GM12878 (cell line): ENCODE results near the gene RPL37. TPM values are rescaled to one million over a fixed set of nuclear protein-coding genes. Genes with fewer than 3 reads are reported as not detected.

ENCODE experiments used
- BACH1 ChIP-seq: fragments of 450-650 bp; IDR thresholded peaks from 2 replicates; pipeline ENCODE4 v1.6.1; 2017; ENCODE audit warnings: mild to moderate bottlenecking, borderline replicate concordance
- BRCA1 ChIP-seq: IDR thresholded peaks from 2 replicates; pipeline ENCODE4 v1.6.1; 2011; ENCODE audit warnings: low read depth, low read length, improper control_type of control experiment
- CBX5 ChIP-seq: sonication (generic); IDR thresholded peaks from 2 replicates; pipeline ENCODE4 v1.6.1; 2016; ENCODE audit warnings: low read depth, moderate library complexity, mild to moderate bottlenecking, inconsistent platforms
- EED ChIP-seq: sonication (generic); IDR thresholded peaks from 2 replicates; pipeline ENCODE4 v1.6.1; 2016; ENCODE audit warnings: antibody characterized with exemption, low read depth
- ETV6 ChIP-seq, 2 experiments: fragments of 450-650 bp in 1 of 2; IDR thresholded peaks in 1 of 2; conservative IDR thresholded peaks in 1 of 2; 2 replicates each; pipeline ENCODE4 v1.6.1; 2014; ENCODE audit warnings: antibody characterized with exemption in 1 of 2, borderline replicate concordance in 1 of 2, low read depth in 1 of 2, mild to moderate bottlenecking in 1 of 2, moderate library complexity in 1 of 2
- HDAC2 ChIP-seq: fragments of 200-600 bp; sonication (generic); IDR thresholded peaks from 2 replicates; pipeline ENCODE4 v1.6.1; 2017
- HDAC6 ChIP-seq: fragments of 200-600 bp; sonication (generic); IDR thresholded peaks from one replicate; pipeline ENCODE4 v1.8.0; 2017; ENCODE audit warnings: antibody characterized with exemption; ENCODE audit not compliant: unreplicated experiment
- MLLT1 ChIP-seq: fragments of 450-650 bp; IDR thresholded peaks from 2 replicates; pipeline ENCODE4 v1.6.1; 2016; ENCODE audit warnings: mild to moderate bottlenecking
- MTA3 ChIP-seq: IDR thresholded peaks from 2 replicates; pipeline ENCODE4 v1.6.1; 2012; ENCODE audit warnings: low read length, inconsistent platforms, borderline replicate concordance
- MXI1 ChIP-seq: fragments of 150-350 bp; IDR thresholded peaks from 2 replicates; pipeline ENCODE4 v1.6.1; 2011; ENCODE audit warnings: low read depth, mild to moderate bottlenecking, inconsistent platforms, low read length, improper control_type of control experiment
- PAX8 ChIP-seq: fragments of 450-650 bp; IDR thresholded peaks from 2 replicates; pipeline ENCODE4 v1.6.1; 2017; ENCODE audit warnings: mild to moderate bottlenecking, moderate library complexity
- PKNOX1 ChIP-seq: fragments of 450-650 bp; IDR thresholded peaks from 2 replicates; pipeline ENCODE4 v1.6.1; 2016; ENCODE audit warnings: mild to moderate bottlenecking
- RELA ChIP-seq: fragments of 450-650 bp; IDR thresholded peaks from 2 replicates; pipeline ENCODE4 v1.8.0; 2014; ENCODE audit warnings: borderline replicate concordance; ENCODE audit not compliant: partially characterized antibody
- SMAD1 ChIP-seq: fragments of 450-650 bp; IDR thresholded peaks from 2 replicates; pipeline ENCODE4 v1.6.1; 2018; ENCODE audit warnings: mild to moderate bottlenecking, low read depth; ENCODE audit not compliant: partially characterized antibody
- SPI1 ChIP-seq: IDR thresholded peaks from 2 replicates; pipeline ENCODE4 v1.6.1; 2011; ENCODE audit warnings: low read depth, mild to moderate bottlenecking, low read length, moderate library complexity, borderline replicate concordance; ENCODE audit not compliant: insufficient read depth
- SREBF2 ChIP-seq: IDR thresholded peaks from 2 replicates; pipeline ENCODE4 v1.6.1; 2012; ENCODE audit warnings: mild to moderate bottlenecking, low read length
- SUPT20H ChIP-seq: IDR thresholded peaks from 2 replicates; pipeline ENCODE4 v1.6.1; 2011; ENCODE audit warnings: low read depth, mild to moderate bottlenecking, low read length, moderate library complexity, borderline replicate concordance; ENCODE audit not compliant: control insufficient read depth
- SUZ12 ChIP-seq: fragments of 200-600 bp; sonication (generic); IDR thresholded peaks from one replicate; pipeline ENCODE4 v1.6.1; 2018; ENCODE audit warnings: antibody characterized with exemption, mild to moderate bottlenecking; ENCODE audit not compliant: unreplicated experiment
- TAF1 ChIP-seq: IDR thresholded peaks from 2 replicates; pipeline ENCODE4 v1.6.1; 2011; ENCODE audit warnings: mild to moderate bottlenecking, low read depth, low read length, borderline replicate concordance
- TARDBP ChIP-seq: IDR thresholded peaks from 2 replicates; pipeline ENCODE4 v1.6.1; 2016; ENCODE audit warnings: borderline replicate concordance
- TCF3 ChIP-seq: IDR thresholded peaks from 2 replicates; pipeline ENCODE4 v1.6.1; 2012; ENCODE audit warnings: low read depth, mild to moderate bottlenecking, low read length, borderline replicate concordance; ENCODE audit not compliant: insufficient read depth
- TCF7 ChIP-seq: IDR thresholded peaks from 2 replicates; pipeline ENCODE4 v1.6.1; 2014; ENCODE audit warnings: antibody characterized with exemption, borderline replicate concordance
- USF1 ChIP-seq: IDR thresholded peaks from 2 replicates; pipeline ENCODE4 v1.6.1; 2011; ENCODE audit warnings: borderline replicate concordance, low read depth, mild to moderate bottlenecking, moderate library complexity, mixed read lengths, low read length; ENCODE audit not compliant: insufficient read depth; ENCODE audit errors: extremely low read length
- WRNIP1 ChIP-seq: IDR thresholded peaks from 2 replicates; pipeline ENCODE4 v1.6.1; 2011; ENCODE audit warnings: low read depth, low read length, improper control_type of control experiment, borderline replicate concordance
- YBX1 ChIP-seq: fragments of 450-650 bp; IDR thresholded peaks from 2 replicates; pipeline ENCODE4 v1.6.1; 2016; ENCODE audit warnings: antibody characterized with exemption
- ZZZ3 ChIP-seq: IDR thresholded peaks from 2 replicates; pipeline ENCODE4 v1.6.1; 2011; ENCODE audit warnings: low read depth; ENCODE audit not compliant: control insufficient read depth, insufficient read length
- polyA plus RNA-seq, 11 experiments: library from polyadenylated mRNA; depleted of rRNA in 4 of 11; unstranded in 6 of 11; stranded (reverse) in 5 of 11; fragments of >200 nt; fragmentation: Nextera tagmentation in 4 of 11; fragmentation: Illumina TruSeq in 1 of 11; extraction: Ambion mirVana in 4 of 11; extraction: Trizol in 1 of 11; gene quantifications; 1 replicate in 1 of 11; 2 replicates in 10 of 11; pipeline versions ENCODE4 v1.2.1 to v1.2.3, GENCODE V29; 2011 to 2016; ENCODE audit warnings: inconsistent platforms in 2 of 11, missing spikeins in 2 of 11, low read depth in 1 of 11
- total RNA-seq, 4 experiments: library from RNA; depleted of rRNA in 3 of 4; stranded (reverse); fragments of >200 nt in 3 of 4; fragmentation: Illumina TruSeq in 1 of 4; extraction: Trizol in 1 of 4; gene quantifications; 2 replicates each; pipeline versions ENCODE4 v1.2.1 to v1.2.3, GENCODE V29; 2013 to 2021
- TF ChIP-seq, protein P1 (sequence below): fragments of 450-650 bp; IDR thresholded peaks from 2 replicates; pipeline ENCODE4 v1.6.1; 2014; ENCODE audit warnings: mild to moderate bottlenecking

Gene RPL37
- total and polyA plus RNA-seq, 10 of the 15 experiments (the other 5 are each of a cell fraction or from before 2014, with no cell fraction given): 1,697 to 6,216 (median 3,013) TPM

GRCh38 chr5:40798012-40798800 lies 36.8 kb downstream of the RPL37 start, which contains the start of gene PRKAA1 (continued):
- TF ChIP-seq SPI1 (peak; percentile 55; the same call in 1 of the 2 replicates), MLLT1 (no peak), TCF7 (no peak), BACH1 (0 out of 2 replicates have a peak, but pooled peaks have one; percentile 11), ETV6 (conservative IDR thresholded peaks at IDR 0.05 in 1 of 2, IDR thresholded peaks at IDR 0.05 in 1 of 2; ENCODE audit: borderline replicate concordance in 1 of 2, low read depth in 1 of 2) (no peak), SMAD1 (no peak), PKNOX1 (no peak), TAF1 (peak; percentile 91), RELA (no peak), TCF3 (no peak), EED (peak; percentile 37; the same call in 1 of the 2 replicates), SREBF2 (no peak), CBX5 (no peak), HDAC6 (no peak), ZZZ3 (no peak), MTA3 (no peak), WRNIP1 (no peak), USF1 (no peak), HDAC2 (no peak), PAX8 (no peak), BRCA1 (no peak), SUZ12 (no peak), YBX1 (no peak), MXI1 (no peak), SUPT20H (no peak), TARDBP (peak; percentile 23; the same call in 1 of the 2 replicates)
- TF ChIP-seq, protein P1, sequence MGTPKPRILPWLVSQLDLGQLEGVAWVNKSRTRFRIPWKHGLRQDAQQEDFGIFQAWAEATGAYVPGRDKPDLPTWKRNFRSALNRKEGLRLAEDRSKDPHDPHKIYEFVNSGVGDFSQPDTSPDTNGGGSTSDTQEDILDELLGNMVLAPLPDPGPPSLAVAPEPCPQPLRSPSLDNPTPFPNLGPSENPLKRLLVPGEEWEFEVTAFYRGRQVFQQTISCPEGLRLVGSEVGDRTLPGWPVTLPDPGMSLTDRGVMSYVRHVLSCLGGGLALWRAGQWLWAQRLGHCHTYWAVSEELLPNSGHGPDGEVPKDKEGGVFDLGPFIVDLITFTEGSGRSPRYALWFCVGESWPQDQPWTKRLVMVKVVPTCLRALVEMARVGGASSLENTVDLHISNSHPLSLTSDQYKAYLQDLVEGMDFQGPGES: no peak
